SK-N-MC (cell line): ENCODE results near the gene SLAIN1.

ENCODE experiments used
- DNase-seq: peaks from one replicate; pipeline ENCODE4 v3.0.0-alpha.2; 2011; ENCODE audit warnings: low read depth, low spot score
- H3K27ac ChIP-seq: fragments of 200-600 bp; sonication (generic); 2 replicates; pipeline ENCODE4 v1.5.1; 2016; ENCODE audit warnings: mixed run types
- H3K36me3 ChIP-seq: fragments of 200-600 bp; sonication (generic); 2 replicates; pipeline ENCODE4 v1.6.1; 2017; ENCODE audit warnings: antibody characterized with exemption, low read length, mixed read lengths; ENCODE audit not compliant: insufficient read depth
- H3K4me3 ChIP-seq: fragments of 200-600 bp; sonication (generic); 2 replicates; pipeline ENCODE4 v1.5.1; 2016
- H3K9ac ChIP-seq: fragments of 200-600 bp; sonication (generic); 2 replicates; pipeline ENCODE4 v1.8.0; 2017; ENCODE audit warnings: mixed run types, mixed read lengths; ENCODE audit not compliant: insufficient read length
- H3K9me3 ChIP-seq: fragments of 200-600 bp; sonication (generic); 2 replicates; pipeline ENCODE4 v1.6.1; 2017; ENCODE audit warnings: low read depth, mild to moderate bottlenecking, antibody characterized with exemption, low read length, moderate library complexity, mixed read lengths
- EZH2 ChIP-seq: fragments of 200-600 bp; sonication (generic); IDR thresholded peaks from one replicate; pipeline ENCODE4 v1.6.1; 2017; ENCODE audit warnings: antibody characterized with exemption
- FOXP2 ChIP-seq: optimal IDR thresholded peaks from 2 replicates; pipeline ENCODE3; 2011; ENCODE audit warnings: mild to moderate bottlenecking, moderate library complexity; ENCODE audit not compliant: insufficient read depth; ENCODE audit errors: extremely low read length, control extremely low read depth
- POLR2AphosphoS5 ChIP-seq: IDR thresholded peaks from 2 replicates; pipeline ENCODE4 v1.6.1; 2012; ENCODE audit warnings: mild to moderate bottlenecking, low read depth, low read length, borderline replicate concordance

Gene SLAIN1

GRCh38 chr13:77786695-77787287 is 89.3 kb downstream of the SLAIN1 start:
- no peak overlapping the region for H3K27ac ChIP-seq
- no peak overlapping the region for H3K9ac ChIP-seq
- TF ChIP-seq POLR2AphosphoS5 = no peak
- no peak for TF ChIP-seq FOXP2
- TF ChIP-seq EZH2 = no peak
- H3K36me3 ChIP-seq = no peaks in the 10 kb centered on the region
- no peaks in the 10 kb centered on the region for H3K9me3 ChIP-seq
- DNase-seq = no peak
- no peak overlapping the region for H3K4me3 ChIP-seq

- no peaks in the 10 kb centered on the region for H3K36me3 ChIP-seq
- H3K9me3 ChIP-seq = no peaks in the 10 kb centered on the region
- H3K4me3 ChIP-seq = no peak overlapping the region
- TF ChIP-seq FOXP2 = no peak
- no peak for TF ChIP-seq EZH2
- TF ChIP-seq POLR2AphosphoS5 = no peak
- no peak overlapping the region for H3K9ac ChIP-seq
- H3K27ac ChIP-seq = no peak overlapping the region
- no peak for DNase-seq
Measured at GRCh38 chr13:77789376-77789775, 91.9 kb downstream of the SLAIN1 start.

GRCh38 chr13:77800219-77800618 is 102.7 kb downstream of the SLAIN1 start:
- no peak for TF ChIP-seq EZH2
- no peak for DNase-seq
- Histone ChIP-seq H3K27ac (no peak overlapping the region), H3K36me3 (no peaks in the 10 kb centered on the region), H3K9me3 (no peaks in the 10 kb centered on the region), H3K9ac (no peak overlapping the region), H3K4me3 (0 out of 2 replicates have a peak overlapping the region, but pooled peaks have one; percentile 17)

- no peak for DNase-seq
Measured at GRCh38 chr13:77806518-77806917, 109.0 kb downstream of the SLAIN1 start.

GRCh38 chr13:77807431-77808135 is 110.1 kb downstream of the SLAIN1 start:
- Histone ChIP-seq H3K27ac (0 out of 2 replicates have a peak overlapping the region, but pooled peaks have one; percentile 22), H3K9ac (no peak overlapping the region), H3K4me3 (no peak overlapping the region), H3K36me3 (no peaks in the 10 kb centered on the region), H3K9me3 (no peaks in the 10 kb centered on the region)
- no peak for DNase-seq
- TF ChIP-seq EZH2 (no peak), POLR2AphosphoS5 (no peak), FOXP2 (no peak)

More at GRCh38 chr13:77806518-77806917, 109.0 kb downstream of the SLAIN1 start:
- Histone ChIP-seq H3K4me3 (no peak overlapping the region), H3K9ac (no peak overlapping the region), H3K36me3 (no peaks in the 10 kb centered on the region), H3K27ac (no peak overlapping the region), H3K9me3 (no peaks in the 10 kb centered on the region)
- no peak for TF ChIP-seq POLR2AphosphoS5
- TF ChIP-seq EZH2 = no peak
- TF ChIP-seq FOXP2 = no peak

GRCh38 chr13:77810430-77810829 is 112.9 kb downstream of the SLAIN1 start:
- Histone ChIP-seq H3K27ac (peak overlapping the region; percentile 23; the same call in 1 of the 2 replicates), H3K9me3 (no peaks in the 10 kb centered on the region), H3K9ac (no peak overlapping the region), H3K4me3 (peak overlapping the region; percentile 58), H3K36me3 (no peaks in the 10 kb centered on the region)
- TF ChIP-seq EZH2 (no peak), FOXP2 (no peak), POLR2AphosphoS5 (no peak)
- no peak for DNase-seq

GRCh38 chr13:77810878-77811277 is 113.4 kb downstream of the SLAIN1 start:
- peak; percentile 87 for DNase-seq
- TF ChIP-seq FOXP2 (no peak), EZH2 (no peak), POLR2AphosphoS5 (no peak)
- peak overlapping the region; percentile 58 for H3K4me3 ChIP-seq
- H3K27ac ChIP-seq = peak overlapping the region; percentile 23; the same call in 1 of the 2 replicates
- no peak overlapping the region for H3K9ac ChIP-seq
- no peaks in the 10 kb centered on the region for H3K9me3 ChIP-seq
- H3K36me3 ChIP-seq = no peaks in the 10 kb centered on the region

GRCh38 chr13:77811381-77811780 is 113.9 kb downstream of the SLAIN1 start:
- no peak for DNase-seq

GRCh38 chr13:77811981-77812380 is 114.5 kb downstream of the SLAIN1 start:
- peak; percentile 44 for DNase-seq
- Histone ChIP-seq H3K9me3 (no peaks in the 10 kb centered on the region), H3K36me3 (no peaks in the 10 kb centered on the region), H3K27ac (peak overlapping the region; percentile 4; the same call in 1 of the 2 replicates), H3K4me3 (no peak overlapping the region; the same call in 1 of the 2 replicates), H3K9ac (no peak overlapping the region)
- TF ChIP-seq FOXP2 (no peak), POLR2AphosphoS5 (no peak), EZH2 (no peak)

More at GRCh38 chr13:77811381-77811780, 113.9 kb downstream of the SLAIN1 start:
- Histone ChIP-seq H3K9me3 (no peaks in the 10 kb centered on the region), H3K9ac (no peak overlapping the region), H3K36me3 (no peaks in the 10 kb centered on the region), H3K27ac (no peak overlapping the region; the same call in 1 of the 2 replicates), H3K4me3 (peak overlapping the region; percentile 58)
- TF ChIP-seq EZH2 (no peak), POLR2AphosphoS5 (no peak)
